ENCODE results near the gene KRTAP10-11.

DNA sequence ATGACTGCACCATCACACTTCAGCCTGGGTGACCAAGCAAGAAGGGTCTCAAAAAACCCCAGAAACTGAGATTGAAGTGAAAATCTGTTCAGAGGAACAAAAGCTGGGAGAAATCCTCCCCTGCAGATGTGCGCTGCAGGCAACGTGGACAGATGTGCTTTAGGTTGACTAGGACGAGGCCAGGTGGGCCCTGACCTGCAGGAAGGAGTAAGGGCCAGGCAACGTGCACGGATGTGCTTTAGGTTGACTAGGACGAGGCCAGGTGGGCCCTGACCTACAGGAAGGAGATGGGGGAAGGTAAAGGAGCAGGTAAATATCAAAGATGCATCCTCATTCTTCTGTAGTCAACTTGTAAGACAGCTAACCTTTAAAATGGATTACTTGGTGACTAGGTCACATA is 38.3 kb downstream of the KRTAP10-11 start:
- TF ChIP-seq, protein P1, sequence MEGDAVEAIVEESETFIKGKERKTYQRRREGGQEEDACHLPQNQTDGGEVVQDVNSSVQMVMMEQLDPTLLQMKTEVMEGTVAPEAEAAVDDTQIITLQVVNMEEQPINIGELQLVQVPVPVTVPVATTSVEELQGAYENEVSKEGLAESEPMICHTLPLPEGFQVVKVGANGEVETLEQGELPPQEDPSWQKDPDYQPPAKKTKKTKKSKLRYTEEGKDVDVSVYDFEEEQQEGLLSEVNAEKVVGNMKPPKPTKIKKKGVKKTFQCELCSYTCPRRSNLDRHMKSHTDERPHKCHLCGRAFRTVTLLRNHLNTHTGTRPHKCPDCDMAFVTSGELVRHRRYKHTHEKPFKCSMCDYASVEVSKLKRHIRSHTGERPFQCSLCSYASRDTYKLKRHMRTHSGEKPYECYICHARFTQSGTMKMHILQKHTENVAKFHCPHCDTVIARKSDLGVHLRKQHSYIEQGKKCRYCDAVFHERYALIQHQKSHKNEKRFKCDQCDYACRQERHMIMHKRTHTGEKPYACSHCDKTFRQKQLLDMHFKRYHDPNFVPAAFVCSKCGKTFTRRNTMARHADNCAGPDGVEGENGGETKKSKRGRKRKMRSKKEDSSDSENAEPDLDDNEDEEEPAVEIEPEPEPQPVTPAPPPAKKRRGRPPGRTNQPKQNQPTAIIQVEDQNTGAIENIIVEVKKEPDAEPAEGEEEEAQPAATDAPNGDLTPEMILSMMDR (IDR thresholded peaks at IDR 0.05) = no peak
- TF ChIP-seq EP300 (IDR thresholded peaks at IDR 0.05) = no peak

Measured in tibial nerve (tissue), 4 donors.